Ishikawa (cell line): ENCODE data around the gene B9D2.

Source experiments
- CEBPB ChIP-seq: IDR thresholded peaks from 2 replicates; pipeline ENCODE4 v1.6.1; 2012
- CREB1 ChIP-seq: IDR thresholded peaks from 2 replicates; pipeline ENCODE4 v1.6.1; 2012; ENCODE audit warnings: low read depth
- EP300 ChIP-seq: IDR thresholded peaks from 2 replicates; pipeline ENCODE4 v1.6.1; 2012; ENCODE audit warnings: borderline replicate concordance
- FOXM1 ChIP-seq: IDR thresholded peaks from 2 replicates; pipeline ENCODE4 v1.6.1; 2012; ENCODE audit warnings: low read depth, borderline replicate concordance
- RAD21 ChIP-seq: IDR thresholded peaks from 2 replicates; pipeline ENCODE4 v1.6.1; 2012; ENCODE audit warnings: low read depth
- TAF1 ChIP-seq: IDR thresholded peaks from 2 replicates; pipeline ENCODE4 v1.6.1; 2012; ENCODE audit warnings: low read depth, mild to moderate bottlenecking
- TCF12 ChIP-seq: IDR thresholded peaks from 2 replicates; pipeline ENCODE4 v1.6.1; 2012; ENCODE audit warnings: low read depth
- TEAD4 ChIP-seq: IDR thresholded peaks from 2 replicates; pipeline ENCODE4 v1.6.1; 2012
- TF ChIP-seq, protein P1 (sequence below): IDR thresholded peaks from 2 replicates; pipeline ENCODE4 v1.6.1; 2012; ENCODE audit warnings: low read depth, mild to moderate bottlenecking

GRCh38 chr19:41355035-41355434 is 8.9 kb downstream of the B9D2 start:
- TF ChIP-seq, protein P1, sequence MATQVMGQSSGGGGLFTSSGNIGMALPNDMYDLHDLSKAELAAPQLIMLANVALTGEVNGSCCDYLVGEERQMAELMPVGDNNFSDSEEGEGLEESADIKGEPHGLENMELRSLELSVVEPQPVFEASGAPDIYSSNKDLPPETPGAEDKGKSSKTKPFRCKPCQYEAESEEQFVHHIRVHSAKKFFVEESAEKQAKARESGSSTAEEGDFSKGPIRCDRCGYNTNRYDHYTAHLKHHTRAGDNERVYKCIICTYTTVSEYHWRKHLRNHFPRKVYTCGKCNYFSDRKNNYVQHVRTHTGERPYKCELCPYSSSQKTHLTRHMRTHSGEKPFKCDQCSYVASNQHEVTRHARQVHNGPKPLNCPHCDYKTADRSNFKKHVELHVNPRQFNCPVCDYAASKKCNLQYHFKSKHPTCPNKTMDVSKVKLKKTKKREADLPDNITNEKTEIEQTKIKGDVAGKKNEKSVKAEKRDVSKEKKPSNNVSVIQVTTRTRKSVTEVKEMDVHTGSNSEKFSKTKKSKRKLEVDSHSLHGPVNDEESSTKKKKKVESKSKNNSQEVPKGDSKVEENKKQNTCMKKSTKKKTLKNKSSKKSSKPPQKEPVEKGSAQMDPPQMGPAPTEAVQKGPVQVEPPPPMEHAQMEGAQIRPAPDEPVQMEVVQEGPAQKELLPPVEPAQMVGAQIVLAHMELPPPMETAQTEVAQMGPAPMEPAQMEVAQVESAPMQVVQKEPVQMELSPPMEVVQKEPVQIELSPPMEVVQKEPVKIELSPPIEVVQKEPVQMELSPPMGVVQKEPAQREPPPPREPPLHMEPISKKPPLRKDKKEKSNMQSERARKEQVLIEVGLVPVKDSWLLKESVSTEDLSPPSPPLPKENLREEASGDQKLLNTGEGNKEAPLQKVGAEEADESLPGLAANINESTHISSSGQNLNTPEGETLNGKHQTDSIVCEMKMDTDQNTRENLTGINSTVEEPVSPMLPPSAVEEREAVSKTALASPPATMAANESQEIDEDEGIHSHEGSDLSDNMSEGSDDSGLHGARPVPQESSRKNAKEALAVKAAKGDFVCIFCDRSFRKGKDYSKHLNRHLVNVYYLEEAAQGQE = no peak
- TF ChIP-seq TCF12 (no peak), EP300 (no peak), TAF1 (no peak), FOXM1 (no peak), TEAD4 (no peak), CREB1 (no peak), CEBPB (no peak), RAD21 (no peak)
